Kidney (tissue), 14 donors: Measurements from ENCODE around the gene RNF38. TPM values are rescaled to one million over a fixed set of nuclear protein-coding genes. Genes with fewer than 3 reads are reported as not detected.

ENCODE experiments used
- DNase-seq, 5 donors: peaks; one replicate each; pipeline ENCODE4 v3.0.0-alpha.2; 2013 to 2020
- FAIRE-seq: peaks from 2 replicates; lab custom pipeline; 2012; peaks lifted over from hg19 to GRCh38; lab: Jason Lieb, UNC
- H3K27ac ChIP-seq, 2 donors: one replicate each; pipeline ENCODE4 v1.7.0; 2013; ENCODE audit warnings: low read depth in 2 of 2, low read length in 2 of 2, inconsistent platforms in 1 of 2
- H3K27me3 ChIP-seq: one replicate; pipeline ENCODE4 v1.7.1; 2013; ENCODE audit warnings: low read length, inconsistent platforms; ENCODE audit not compliant: control insufficient read depth, insufficient read depth
- H3K36me3 ChIP-seq, 3 donors: one replicate each; pipeline versions ENCODE4 v1.7.0 to v1.7.1; 2013; ENCODE audit warnings: low read length in 3 of 3, control low read depth in 1 of 3, inconsistent platforms in 1 of 3; ENCODE audit not compliant: insufficient read depth in 3 of 3, control insufficient read depth in 2 of 3
- H3K4me1 ChIP-seq, 3 donors: one replicate each; pipeline versions ENCODE4 v1.7.0 to v1.7.1; 2013; ENCODE audit warnings: low read length in 3 of 3, inconsistent platforms in 1 of 3, low read depth in 1 of 3; ENCODE audit not compliant: control insufficient read depth in 2 of 3, insufficient read depth in 2 of 3
- H3K4me3 ChIP-seq, 3 donors: one replicate each; pipeline versions ENCODE4 v1.7.0 to v1.8.1; 2013; ENCODE audit warnings: low read length in 3 of 3, control low read depth in 1 of 3, inconsistent platforms in 1 of 3
- H3K9ac ChIP-seq, 3 donors: one replicate each; pipeline versions ENCODE4 v1.7.0 to v1.7.1; 2013; ENCODE audit warnings: low read length in 3 of 3, control low read depth in 1 of 3, inconsistent platforms in 1 of 3
- H3K9me3 ChIP-seq, 3 donors: one replicate each; pipeline versions ENCODE4 v1.7.0 to v1.7.1; 2013; ENCODE audit warnings: low read length in 3 of 3, control low read depth in 1 of 3, inconsistent platforms in 1 of 3; ENCODE audit not compliant: control insufficient read depth in 2 of 3, insufficient read depth in 1 of 3
- CTCF ChIP-seq: IDR thresholded peaks from 3 replicates; pipeline ENCODE4 v1.5.1; 2012; ENCODE audit warnings: mild to moderate bottlenecking, moderate library complexity, borderline replicate concordance; ENCODE audit not compliant: insufficient read depth; ENCODE audit errors: extremely low read depth
- intact Hi-C: fragments of 100-400 bp; cut with DNase I; formaldehyde crosslinking; loops from one replicate; pipeline ENCODE4 v1.11.1; 2022
- polyA plus RNA-seq: library from polyadenylated mRNA; stranded (reverse); fragments of 350-450 nt; fragmentation: Illumina TruSeq; extraction: RNeasy Lipid Tissue Mini Kit (QIAGEN cat#74804); gene quantifications from one replicate; pipeline ENCODE4 v1.2.3, GENCODE V29; 2014; ENCODE audit warnings: low read depth, low replicate concordance; ENCODE audit not compliant: insufficient read depth
- total RNA-seq: library from RNA; stranded (reverse); fragmentation: NEBNext Ultra II Directional; extraction: Animal tissue kit (Norgen Biotek cat#: 25700); gene quantifications from one replicate; pipeline ENCODE4 v1.2.1, GENCODE V29; 2021
- donor health status: control.
- donor health status: control.
- donor health status: control.
- donor health status: control.
- donor health status: control.
- donor health status: DM: yes; HTN: yes; CAD: no.
- donor health status: Normal renal cell carcinoma (clear cell type).

The RNF38 gene
- total and polyA plus RNA-seq, 2 donors from 2014 or later, result 10.7 to 48.3 TPM

- H3K4me1 ChIP-seq, result no peaks in the 10 kb centered on the region
- no peak for TF ChIP-seq CTCF
- H3K9ac ChIP-seq, result no peak overlapping the region
- no peak overlapping the region for H3K27ac ChIP-seq
- DNase-seq (no peak), FAIRE-seq (no peak)
- intact Hi-C loops, result no loop called here
- H3K36me3 ChIP-seq, result peaks cover 8 to 22% (median 19%) of the 10 kb centered on the region in 3 donors
- no peaks in the 10 kb centered on the region for H3K27me3 ChIP-seq
- H3K4me3 ChIP-seq, result no peak overlapping the region
- no peaks in the 10 kb centered on the region for H3K9me3 ChIP-seq
Measured at GRCh38 chr9:36364577-36364976, 35.5 kb downstream of the RNF38 start.

GRCh38 chr9:36363448-36363847, 36.6 kb downstream of the RNF38 start:
- Histone ChIP-seq H3K9me3 (no peaks in the 10 kb centered on the region), H3K27me3 (no peaks in the 10 kb centered on the region), H3K4me1 (no peaks in the 10 kb centered on the region), H3K27ac (no peak overlapping the region), H3K36me3 (peaks cover 8 to 12% (median 10%) of the 10 kb centered on the region in 3 donors), H3K4me3 (no peak overlapping the region), H3K9ac (no peak overlapping the region)
- DNase-seq, result no peak
- FAIRE-seq, result no peak
- intact Hi-C loops, result no loop called here
- no peak for TF ChIP-seq CTCF

- FAIRE-seq, result no peak
- intact Hi-C loops, result no loop called here
- H3K4me3 ChIP-seq, result no peak overlapping the region
- no peak overlapping the region for H3K27ac ChIP-seq
- H3K36me3 ChIP-seq, result peaks cover 4 to 18% (median 14%) of the 10 kb centered on the region in 3 donors
- no peak for DNase-seq
- no peaks in the 10 kb centered on the region for H3K27me3 ChIP-seq
- H3K4me1 ChIP-seq, result no peaks in the 10 kb centered on the region
- TF ChIP-seq CTCF, result no peak
- no peak overlapping the region for H3K9ac ChIP-seq
- no peaks in the 10 kb centered on the region for H3K9me3 ChIP-seq
Measured at GRCh38 chr9:36358486-36358885, 41.6 kb downstream of the RNF38 start.

- Histone ChIP-seq H3K4me1 (no peaks in the 10 kb centered on the region), H3K4me3 (no peak overlapping the region), H3K9me3 (no peaks in the 10 kb centered on the region), H3K27me3 (no peaks in the 10 kb centered on the region), H3K9ac (no peak overlapping the region), H3K27ac (no peak overlapping the region), H3K36me3 (peaks cover 6 to 22% (median 15%) of the 10 kb centered on the region in 3 donors)
- intact Hi-C loops, result no loop called here
- FAIRE-seq (no peak), DNase-seq (no peak)
- TF ChIP-seq CTCF, result no peak
Measured at GRCh38 chr9:36357639-36358038, 42.4 kb downstream of the RNF38 start.
